Neural cell (in vitro differentiated cells): ENCODE data around the gene C3orf33. TPM values are rescaled to one million over a fixed set of nuclear protein-coding genes. Genes with fewer than 3 reads are reported as not detected.

Experiments
- H2AFZ ChIP-seq: fragments of 200-600, 300-800 bp; sonication (generic), shearing (Covaris generic); 2 replicates; pipeline ENCODE4 v1.6.0; 2014; ENCODE audit warnings: low read depth, mild to moderate bottlenecking, antibody characterized with exemption, low read length, moderate library complexity
- H3F3A ChIP-seq: fragments of 200-600 bp; shearing (Covaris generic); 2 replicates; pipeline ENCODE4 v1.6.1; 2016; ENCODE audit warnings: mild to moderate bottlenecking, moderate library complexity, mixed read lengths, antibody characterized with exemption, low read length; ENCODE audit not compliant: insufficient read depth, poor library complexity, severe bottlenecking
- H3K27ac ChIP-seq: fragments of 200-600, 300-800 bp; sonication (generic), shearing (Covaris generic); 2 replicates; pipeline ENCODE4 v1.5.1; 2014; ENCODE audit warnings: mild to moderate bottlenecking, low read length, moderate library complexity
- H3K27me3 ChIP-seq: fragments of 300-800, 200-600 bp; sonication (generic), shearing (Covaris generic); 2 replicates; pipeline ENCODE4 v1.6.0; 2014; ENCODE audit warnings: mild to moderate bottlenecking, low read depth, low read length, moderate library complexity; ENCODE audit not compliant: insufficient read depth
- H3K36me3 ChIP-seq: fragments of 300-800, 200-600 bp; sonication (generic), shearing (Covaris generic); 2 replicates; pipeline ENCODE4 v1.5.1; 2014; ENCODE audit warnings: mild to moderate bottlenecking, antibody characterized with exemption, low read length, moderate library complexity; ENCODE audit not compliant: insufficient read depth
- H3K4me2 ChIP-seq: fragments of 300-800, 200-600 bp; sonication (generic), shearing (Covaris generic); 2 replicates; pipeline ENCODE4 v1.6.0; 2014; ENCODE audit warnings: mild to moderate bottlenecking, low read length
- H3K4me3 ChIP-seq: fragments of 300-800, 200-600 bp; sonication (generic), shearing (Covaris generic); 2 replicates; pipeline ENCODE4 v1.5.1; 2014; ENCODE audit warnings: mild to moderate bottlenecking, low read length, moderate library complexity
- H3K79me2 ChIP-seq: fragments of 200-600 bp; shearing (Covaris generic); replicated peaks from 2 replicates; pipeline ENCODE4 v1.6.0; 2014; ENCODE audit warnings: mild to moderate bottlenecking, low read length, moderate library complexity; ENCODE audit not compliant: insufficient read depth
- H3K9ac ChIP-seq: fragments of 300-800, 200-600 bp; sonication (generic), shearing (Covaris generic); 2 replicates; pipeline ENCODE4 v1.6.1; 2016; ENCODE audit warnings: mild to moderate bottlenecking, low read length, mixed read lengths
- H3K9me2 ChIP-seq: fragments of 200-600 bp; shearing (Covaris generic); 2 replicates; pipeline ENCODE4 v1.6.1; 2016; ENCODE audit warnings: mild to moderate bottlenecking, low read length, mixed read lengths; ENCODE audit not compliant: insufficient read depth
- H3K9me3 ChIP-seq: fragments of 200-600, 300-800 bp; sonication (generic), shearing (Covaris generic); 2 replicates; pipeline ENCODE4 v1.6.1; 2016; ENCODE audit warnings: mild to moderate bottlenecking, mixed run types, low read length, moderate library complexity, mixed read lengths
- H4K20me1 ChIP-seq: fragments of 200-600 bp; shearing (Covaris generic); 2 replicates; pipeline ENCODE4 v1.6.1; 2016; ENCODE audit warnings: mild to moderate bottlenecking, mixed run types; ENCODE audit not compliant: insufficient read depth
- CTCF ChIP-seq: fragments of 450-650 bp; IDR thresholded peaks from 2 replicates; pipeline ENCODE4 v1.5.1; 2014; ENCODE audit warnings: antibody characterized with exemption, mild to moderate bottlenecking, moderate library complexity; ENCODE audit not compliant: poor library complexity, severe bottlenecking
- EP300 ChIP-seq: fragments of 450-650 bp; conservative IDR thresholded peaks from 2 replicates; pipeline ENCODE4 v1.6.1; 2014; ENCODE audit warnings: antibody characterized with exemption, mild to moderate bottlenecking, moderate library complexity; ENCODE audit not compliant: poor library complexity, severe bottlenecking
- EZH2 ChIP-seq: fragments of 200-600, 300-800 bp; shearing (Covaris generic), sonication (generic); IDR thresholded peaks from 2 replicates; pipeline ENCODE4 v1.6.1; 2014; ENCODE audit warnings: antibody characterized with exemption, low read length, borderline replicate concordance, mild to moderate bottlenecking; ENCODE audit not compliant: insufficient read depth, poor library complexity, severe bottlenecking
- MXI1 ChIP-seq: fragments of 450-650 bp; conservative IDR thresholded peaks from 2 replicates; pipeline ENCODE4 v1.6.1; 2014; ENCODE audit warnings: antibody characterized with exemption, mild to moderate bottlenecking; ENCODE audit not compliant: poor library complexity, severe bottlenecking
- POLR2AphosphoS5 ChIP-seq: IDR thresholded peaks from 2 replicates; pipeline ENCODE4 v1.6.1; 2012
- RAD21 ChIP-seq: fragments of 450-650 bp; conservative IDR thresholded peaks from 2 replicates; pipeline ENCODE4 v1.6.1; 2014; ENCODE audit warnings: antibody characterized with exemption, mild to moderate bottlenecking, moderate library complexity
- REST ChIP-seq: IDR thresholded peaks from 2 replicates; pipeline ENCODE4 v1.6.1; 2012; ENCODE audit warnings: borderline replicate concordance
- SMC3 ChIP-seq: fragments of 450-650 bp; conservative IDR thresholded peaks from 2 replicates; pipeline ENCODE4 v1.6.1; 2014; ENCODE audit warnings: antibody characterized with exemption, mild to moderate bottlenecking, moderate library complexity; ENCODE audit not compliant: poor library complexity
- TAF1 ChIP-seq: IDR thresholded peaks from 2 replicates; pipeline ENCODE4 v1.6.1; 2012; ENCODE audit warnings: low read depth
- polyA plus RNA-seq: library from polyadenylated mRNA; depleted of rRNA; stranded (reverse); fragments of >200 nt; gene quantifications from 2 replicates; pipeline ENCODE4 v1.2.3, GENCODE V29; 2014

Gene C3orf33
- polyA plus RNA-seq, 1 donor from 2014 or later: 9.8 TPM

DNA sequence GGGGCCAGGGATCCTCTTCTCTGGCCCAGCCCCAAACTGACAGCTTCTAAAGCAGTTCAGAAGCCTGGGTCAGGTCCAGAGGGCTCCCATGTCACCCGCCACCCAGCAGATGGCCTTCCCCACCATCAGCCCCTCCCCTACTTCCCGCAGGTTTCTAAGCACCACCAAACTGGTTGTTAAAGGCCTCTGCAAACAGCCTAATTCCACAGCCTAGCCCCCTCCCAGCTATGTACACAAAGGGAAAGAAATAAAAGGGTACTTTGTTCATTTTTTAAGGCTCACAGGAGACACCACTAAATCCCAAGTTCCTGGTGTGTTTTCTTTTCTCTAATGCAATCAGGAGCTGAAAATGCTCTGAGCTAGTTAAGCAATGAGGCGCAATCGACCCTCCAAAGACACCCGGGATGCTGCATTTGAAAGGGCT lies 91.8 kb downstream of the C3orf33 start:
- H3K9ac ChIP-seq: no peak overlapping the region
- no peaks in the 10 kb centered on the region for H3K27me3 ChIP-seq
- H3K4me2 ChIP-seq: no peak overlapping the region
- H4K20me1 ChIP-seq: no peaks in the 10 kb centered on the region
- H3K9me3 ChIP-seq: peaks cover 12% of the 10 kb centered on the region
- H3K4me3 ChIP-seq: no peak overlapping the region
- no peaks in the 10 kb centered on the region for H3K79me2 ChIP-seq
- no peak overlapping the region for H3K27ac ChIP-seq
- H2AFZ ChIP-seq: no peak overlapping the region
- no peaks in the 10 kb centered on the region for H3F3A ChIP-seq
- no peaks in the 10 kb centered on the region for H3K36me3 ChIP-seq
- TF ChIP-seq EZH2 (no peak), EP300 (no peak), REST (no peak), RAD21 (no peak), CTCF (no peak), SMC3 (no peak), POLR2AphosphoS5 (no peak), MXI1 (no peak), TAF1 (no peak)
- H3K9me2 ChIP-seq: no peaks in the 10 kb centered on the region

Other genes starting within 250 kb of the C3orf33 start
- gene PLCH1, start 61.2 kb downstream of the C3orf33 start, polyA plus RNA-seq: 12.1 and 13.5 TPM in 2 replicates
- gene SLC33A1, start 48.1 kb upstream of the C3orf33 start, polyA plus RNA-seq: 15.7 and 16.1 TPM in 2 replicates
- 23.7 and 25.2 TPM in 2 replicates for gene GMPS, start 64.4 kb upstream of the C3orf33 start, polyA plus RNA-seq